ENCODE measurements around the gene SLC26A2.

DNA sequence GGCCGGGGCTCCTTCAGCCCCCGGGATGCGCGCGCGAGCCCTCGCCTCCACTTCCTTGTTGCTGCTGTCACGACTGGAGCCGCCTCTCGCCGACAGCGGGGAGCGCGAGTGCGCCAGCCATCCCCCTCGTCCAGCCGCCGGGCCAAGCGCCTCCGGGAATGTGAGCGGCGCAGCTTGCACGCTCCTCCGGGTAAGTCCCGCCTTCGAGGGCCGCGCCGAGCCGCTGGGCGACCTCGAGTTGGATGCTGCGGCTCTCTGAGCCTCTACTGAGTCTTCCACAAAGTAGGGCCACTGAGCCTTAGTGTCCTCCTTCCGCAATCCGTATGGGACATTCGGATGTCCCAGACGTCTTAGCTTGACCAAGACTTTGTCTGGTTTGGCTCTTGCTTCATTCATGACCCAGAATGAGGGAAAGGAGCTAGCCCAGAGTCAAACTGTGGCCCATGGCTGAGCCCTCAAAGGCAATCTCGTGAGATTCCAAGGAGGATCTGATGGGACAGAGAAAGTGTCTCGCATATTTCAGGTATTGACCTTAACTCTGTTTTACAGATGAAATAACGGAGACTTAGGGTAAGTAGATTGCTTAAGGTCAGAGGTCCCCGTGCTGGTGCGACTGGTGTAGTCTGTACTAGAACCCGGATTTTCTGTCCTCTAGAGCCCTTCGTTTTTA, 40.6 kb downstream of the SLC26A2 start:
- TF ChIP-seq CTCF (conservative IDR thresholded peaks at IDR 0.05 in 1 of 2, IDR thresholded peaks at IDR 0.05 in 1 of 2; ENCODE audit: extremely low read depth in 1 of 2, insufficient read depth in 1 of 2, low read depth in 1 of 2, low read length in 2 of 2) (no peak), EZH2 (IDR thresholded peaks at IDR 0.05; ENCODE audit: borderline replicate concordance, low read length) (no peak)
